K562 (cell line): Measurements from ENCODE around the gene MCM5. TPM values are rescaled to one million over a fixed set of nuclear protein-coding genes. Genes with fewer than 3 reads are reported as not detected.
A peak's percentile ranks its signal among the peaks of the same experiment; 100 is the strongest.

Source experiments
- MYNN ChIP-seq, 2 experiments: sonication (generic); formaldehyde crosslinking in 1 of 2; IDR thresholded peaks; 2 replicates each; pipeline versions ENCODE4 v1.5.0 to v1.6.1; 2016 to 2020; ENCODE audit warnings: antibody characterized with exemption in 1 of 2, missing genetic modification reagents in 1 of 2
- NEUROD1 ChIP-seq: fragments of 150-350 bp; IDR thresholded peaks from 2 replicates; pipeline ENCODE4 v1.6.1; 2014; ENCODE audit warnings: borderline replicate concordance, low read length, low read depth; ENCODE audit not compliant: partially characterized antibody
- polyA plus RNA-seq, 8 experiments: library from polyadenylated mRNA; depleted of rRNA in 4 of 8; stranded (reverse) in 5 of 8; unstranded in 3 of 8; fragments of >200 nt; fragmentation: Nextera tagmentation in 2 of 8; fragmentation: Illumina TruSeq in 1 of 8; extraction: Ambion mirVana in 2 of 8; extraction: Trizol in 1 of 8; gene quantifications; 2 replicates each; pipeline versions ENCODE4 v1.2.1 to v1.2.3, GENCODE V29; 2011 to 2014; ENCODE audit warnings: inconsistent platforms in 1 of 8, missing spikeins in 1 of 8
- total RNA-seq, 7 experiments: library from RNA; depleted of rRNA in 6 of 7; stranded (reverse); fragments of >200 nt in 6 of 7; fragmentation: Illumina TruSeq in 2 of 7; extraction: Trizol in 2 of 7; gene quantifications; 2 replicates each; pipeline versions ENCODE4 v1.2.1 to v1.2.3, GENCODE V29; 2011 to 2021; ENCODE audit warnings: low replicate concordance in 1 of 7
- TF ChIP-seq, protein P1 (sequence below), 2 experiments: fragments of 450-650 bp; formaldehyde crosslinking in 1 of 2; IDR thresholded peaks; 2 replicates each; pipeline versions ENCODE4 v1.4.0 to v1.6.1; 2014 to 2020; ENCODE audit warnings: mild to moderate bottlenecking in 2 of 2, borderline replicate concordance in 1 of 2, low read depth in 1 of 2
- TF ChIP-seq, protein P2 (sequence below): fragments of 250-450 bp; sonication (Bioruptor Pico); IDR thresholded peaks from 2 replicates; pipeline ENCODE4 v1.4.0; 2020; ENCODE audit warnings: mild to moderate bottlenecking, moderate library complexity, borderline replicate concordance
- TF ChIP-seq, protein P3 (sequence below): fragments of 250-450 bp; sonication (Bioruptor Pico); IDR thresholded peaks from 2 replicates; pipeline ENCODE4 v1.5.0; 2020; ENCODE audit warnings: mild to moderate bottlenecking
- TF ChIP-seq, protein P4 (sequence below): fragments of 450-650 bp; formaldehyde crosslinking; IDR thresholded peaks from 2 replicates; pipeline ENCODE4 v1.4.0; 2022; ENCODE audit warnings: missing genetic modification characterization

Gene MCM5
- total and polyA plus RNA-seq, 9 of the 15 experiments (the other 6 are each of a cell fraction or from before 2014, with no cell fraction given), result 5.6 to 180 (median 66.1) TPM

DNA sequence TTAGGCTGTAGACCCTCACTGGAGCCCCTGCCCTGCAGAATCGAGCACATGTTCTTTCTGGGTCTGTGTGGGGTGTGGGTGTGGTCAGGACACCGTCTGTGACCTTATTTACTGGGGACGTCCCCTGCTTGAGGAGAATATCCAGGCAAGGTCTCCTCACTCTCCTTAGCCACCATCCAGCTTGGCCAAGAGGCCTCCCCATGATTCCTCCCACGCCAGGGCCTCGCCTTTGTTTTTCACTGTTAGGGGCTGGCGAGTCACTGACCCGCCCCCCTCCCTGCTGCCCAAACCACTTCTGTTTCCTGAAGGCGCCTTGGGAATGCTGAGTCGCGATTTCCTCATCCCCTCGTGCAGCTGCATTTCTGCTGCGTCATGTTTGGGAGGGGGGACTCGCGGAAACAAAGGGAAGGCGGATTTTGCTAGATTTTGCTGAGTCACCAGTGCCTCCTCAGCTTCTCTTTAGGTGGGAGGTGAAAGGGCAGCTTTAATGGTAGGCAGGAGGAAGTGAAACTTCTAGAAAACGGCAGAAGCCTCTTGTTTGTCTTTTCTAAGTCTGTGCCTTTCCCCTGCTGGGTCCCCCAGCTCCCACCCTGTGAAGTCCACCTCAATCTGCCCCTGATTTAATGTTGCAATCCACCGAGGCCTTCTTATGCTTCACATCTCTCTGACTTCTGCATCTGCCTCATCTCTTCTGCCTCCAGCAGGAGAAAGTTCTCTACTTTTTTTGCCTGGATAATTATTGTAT lies 23.0 kb upstream of the MCM5 start (continued):
- TF ChIP-seq, protein P1, sequence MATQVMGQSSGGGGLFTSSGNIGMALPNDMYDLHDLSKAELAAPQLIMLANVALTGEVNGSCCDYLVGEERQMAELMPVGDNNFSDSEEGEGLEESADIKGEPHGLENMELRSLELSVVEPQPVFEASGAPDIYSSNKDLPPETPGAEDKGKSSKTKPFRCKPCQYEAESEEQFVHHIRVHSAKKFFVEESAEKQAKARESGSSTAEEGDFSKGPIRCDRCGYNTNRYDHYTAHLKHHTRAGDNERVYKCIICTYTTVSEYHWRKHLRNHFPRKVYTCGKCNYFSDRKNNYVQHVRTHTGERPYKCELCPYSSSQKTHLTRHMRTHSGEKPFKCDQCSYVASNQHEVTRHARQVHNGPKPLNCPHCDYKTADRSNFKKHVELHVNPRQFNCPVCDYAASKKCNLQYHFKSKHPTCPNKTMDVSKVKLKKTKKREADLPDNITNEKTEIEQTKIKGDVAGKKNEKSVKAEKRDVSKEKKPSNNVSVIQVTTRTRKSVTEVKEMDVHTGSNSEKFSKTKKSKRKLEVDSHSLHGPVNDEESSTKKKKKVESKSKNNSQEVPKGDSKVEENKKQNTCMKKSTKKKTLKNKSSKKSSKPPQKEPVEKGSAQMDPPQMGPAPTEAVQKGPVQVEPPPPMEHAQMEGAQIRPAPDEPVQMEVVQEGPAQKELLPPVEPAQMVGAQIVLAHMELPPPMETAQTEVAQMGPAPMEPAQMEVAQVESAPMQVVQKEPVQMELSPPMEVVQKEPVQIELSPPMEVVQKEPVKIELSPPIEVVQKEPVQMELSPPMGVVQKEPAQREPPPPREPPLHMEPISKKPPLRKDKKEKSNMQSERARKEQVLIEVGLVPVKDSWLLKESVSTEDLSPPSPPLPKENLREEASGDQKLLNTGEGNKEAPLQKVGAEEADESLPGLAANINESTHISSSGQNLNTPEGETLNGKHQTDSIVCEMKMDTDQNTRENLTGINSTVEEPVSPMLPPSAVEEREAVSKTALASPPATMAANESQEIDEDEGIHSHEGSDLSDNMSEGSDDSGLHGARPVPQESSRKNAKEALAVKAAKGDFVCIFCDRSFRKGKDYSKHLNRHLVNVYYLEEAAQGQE (IDR thresholded peaks at IDR 0.05; ENCODE audit: borderline replicate concordance), result peak; percentile 35; the same call in 1 of the 2 replicates
- TF ChIP-seq, protein P1 (CRISPR knock-in tag; IDR thresholded peaks at IDR 0.05; ENCODE audit: low read depth), result no peak
- TF ChIP-seq MYNN (IDR thresholded peaks at IDR 0.05) (peak; percentile 89), MYNN (CRISPR knock-in tag; IDR thresholded peaks at IDR 0.05) (no peak), NEUROD1 (peak; percentile 66)
- TF ChIP-seq, protein P2, sequence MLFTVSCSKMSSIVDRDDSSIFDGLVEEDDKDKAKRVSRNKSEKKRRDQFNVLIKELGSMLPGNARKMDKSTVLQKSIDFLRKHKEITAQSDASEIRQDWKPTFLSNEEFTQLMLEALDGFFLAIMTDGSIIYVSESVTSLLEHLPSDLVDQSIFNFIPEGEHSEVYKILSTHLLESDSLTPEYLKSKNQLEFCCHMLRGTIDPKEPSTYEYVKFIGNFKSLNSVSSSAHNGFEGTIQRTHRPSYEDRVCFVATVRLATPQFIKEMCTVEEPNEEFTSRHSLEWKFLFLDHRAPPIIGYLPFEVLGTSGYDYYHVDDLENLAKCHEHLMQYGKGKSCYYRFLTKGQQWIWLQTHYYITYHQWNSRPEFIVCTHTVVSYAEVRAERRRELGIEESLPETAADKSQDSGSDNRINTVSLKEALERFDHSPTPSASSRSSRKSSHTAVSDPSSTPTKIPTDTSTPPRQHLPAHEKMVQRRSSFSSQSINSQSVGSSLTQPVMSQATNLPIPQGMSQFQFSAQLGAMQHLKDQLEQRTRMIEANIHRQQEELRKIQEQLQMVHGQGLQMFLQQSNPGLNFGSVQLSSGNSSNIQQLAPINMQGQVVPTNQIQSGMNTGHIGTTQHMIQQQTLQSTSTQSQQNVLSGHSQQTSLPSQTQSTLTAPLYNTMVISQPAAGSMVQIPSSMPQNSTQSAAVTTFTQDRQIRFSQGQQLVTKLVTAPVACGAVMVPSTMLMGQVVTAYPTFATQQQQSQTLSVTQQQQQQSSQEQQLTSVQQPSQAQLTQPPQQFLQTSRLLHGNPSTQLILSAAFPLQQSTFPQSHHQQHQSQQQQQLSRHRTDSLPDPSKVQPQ (CRISPR knock-in tag), result no peak
- TF ChIP-seq, protein P3, sequence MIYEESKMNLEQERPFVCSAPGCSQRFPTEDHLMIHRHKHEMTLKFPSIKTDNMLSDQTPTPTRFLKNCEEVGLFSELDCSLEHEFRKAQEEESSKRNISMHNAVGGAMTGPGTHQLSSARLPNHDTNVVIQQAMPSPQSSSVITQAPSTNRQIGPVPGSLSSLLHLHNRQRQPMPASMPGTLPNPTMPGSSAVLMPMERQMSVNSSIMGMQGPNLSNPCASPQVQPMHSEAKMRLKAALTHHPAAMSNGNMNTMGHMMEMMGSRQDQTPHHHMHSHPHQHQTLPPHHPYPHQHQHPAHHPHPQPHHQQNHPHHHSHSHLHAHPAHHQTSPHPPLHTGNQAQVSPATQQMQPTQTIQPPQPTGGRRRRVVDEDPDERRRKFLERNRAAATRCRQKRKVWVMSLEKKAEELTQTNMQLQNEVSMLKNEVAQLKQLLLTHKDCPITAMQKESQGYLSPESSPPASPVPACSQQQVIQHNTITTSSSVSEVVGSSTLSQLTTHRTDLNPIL (CRISPR knock-in tag), result no peak
- TF ChIP-seq, protein P4, sequence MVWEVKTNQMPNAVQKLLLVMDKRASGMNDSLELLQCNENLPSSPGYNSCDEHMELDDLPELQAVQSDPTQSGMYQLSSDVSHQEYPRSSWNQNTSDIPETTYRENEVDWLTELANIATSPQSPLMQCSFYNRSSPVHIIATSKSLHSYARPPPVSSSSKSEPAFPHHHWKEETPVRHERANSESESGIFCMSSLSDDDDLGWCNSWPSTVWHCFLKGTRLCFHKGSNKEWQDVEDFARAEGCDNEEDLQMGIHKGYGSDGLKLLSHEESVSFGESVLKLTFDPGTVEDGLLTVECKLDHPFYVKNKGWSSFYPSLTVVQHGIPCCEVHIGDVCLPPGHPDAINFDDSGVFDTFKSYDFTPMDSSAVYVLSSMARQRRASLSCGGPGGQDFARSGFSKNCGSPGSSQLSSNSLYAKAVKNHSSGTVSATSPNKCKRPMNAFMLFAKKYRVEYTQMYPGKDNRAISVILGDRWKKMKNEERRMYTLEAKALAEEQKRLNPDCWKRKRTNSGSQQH (CRISPR knock-in tag), result no peak
